Right lobe of liver (tissue), 4 donors: ENCODE results near the gene KLK15.

Experiments used
- POLR2A ChIP-seq: fragments of 450-650 bp; IDR thresholded peaks from one replicate; pipeline ENCODE4 v1.6.1; 2017; ENCODE audit warnings: antibody characterized with exemption, mild to moderate bottlenecking
- TF ChIP-seq, protein P1 (sequence below), 4 donors: fragments of 200-600 bp in 3 of 4; fragments of 450-650 bp in 1 of 4; IDR thresholded peaks; one replicate each; pipeline versions ENCODE4 v1.5.1 to v1.8.0; 2016 to 2022; ENCODE audit warnings: antibody characterized with exemption in 4 of 4, mild to moderate bottlenecking in 2 of 4
- donor health status: DM: no; HTN: no; CAD: no.
- donor health status: DM: no; HTN: no; CAD: no.
- donor health status: DM: no; HTN: yes; CAD: no.

DNA sequence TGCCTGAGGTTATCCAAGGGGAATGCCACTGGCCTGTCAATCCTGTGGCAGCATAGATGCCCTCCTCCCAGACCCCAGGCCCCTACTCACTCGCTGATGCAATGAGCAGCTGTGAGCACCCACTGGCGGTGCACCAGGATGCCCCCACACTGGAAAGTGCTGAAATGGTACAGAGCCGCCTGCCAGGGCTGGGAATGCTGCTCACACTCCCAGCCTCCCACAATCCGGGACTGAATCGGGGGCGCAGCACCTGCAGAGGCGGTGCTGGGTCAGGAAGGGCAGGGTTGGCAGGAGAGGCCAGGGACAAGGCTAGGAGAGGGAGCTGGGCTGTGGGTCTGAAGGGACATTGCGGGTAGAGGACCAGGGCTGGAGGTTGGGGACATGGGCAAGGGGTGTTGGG is 11.8 kb downstream of the KLK15 start:
- TF ChIP-seq, protein P1, sequence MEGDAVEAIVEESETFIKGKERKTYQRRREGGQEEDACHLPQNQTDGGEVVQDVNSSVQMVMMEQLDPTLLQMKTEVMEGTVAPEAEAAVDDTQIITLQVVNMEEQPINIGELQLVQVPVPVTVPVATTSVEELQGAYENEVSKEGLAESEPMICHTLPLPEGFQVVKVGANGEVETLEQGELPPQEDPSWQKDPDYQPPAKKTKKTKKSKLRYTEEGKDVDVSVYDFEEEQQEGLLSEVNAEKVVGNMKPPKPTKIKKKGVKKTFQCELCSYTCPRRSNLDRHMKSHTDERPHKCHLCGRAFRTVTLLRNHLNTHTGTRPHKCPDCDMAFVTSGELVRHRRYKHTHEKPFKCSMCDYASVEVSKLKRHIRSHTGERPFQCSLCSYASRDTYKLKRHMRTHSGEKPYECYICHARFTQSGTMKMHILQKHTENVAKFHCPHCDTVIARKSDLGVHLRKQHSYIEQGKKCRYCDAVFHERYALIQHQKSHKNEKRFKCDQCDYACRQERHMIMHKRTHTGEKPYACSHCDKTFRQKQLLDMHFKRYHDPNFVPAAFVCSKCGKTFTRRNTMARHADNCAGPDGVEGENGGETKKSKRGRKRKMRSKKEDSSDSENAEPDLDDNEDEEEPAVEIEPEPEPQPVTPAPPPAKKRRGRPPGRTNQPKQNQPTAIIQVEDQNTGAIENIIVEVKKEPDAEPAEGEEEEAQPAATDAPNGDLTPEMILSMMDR (IDR thresholded peaks at IDR 0.05) = no peak
- TF ChIP-seq POLR2A = no peak
